GM23248 (cell line): ENCODE measurements around the gene PAPPA2. TPM values are rescaled to one million over a fixed set of nuclear protein-coding genes. Genes with fewer than 3 reads are reported as not detected.

Source experiments
- DNase-seq: peaks from one replicate; pipeline ENCODE4 v3.0.0-alpha.2; 2015
- H2AFZ ChIP-seq: fragments of 200-600 bp; sonication (generic); 2 replicates; pipeline ENCODE4 v1.6.1; 2016; ENCODE audit warnings: antibody characterized with exemption
- H3F3A ChIP-seq: fragments of 200-600 bp; sonication (generic); 2 replicates; pipeline ENCODE4 v1.6.1; 2016; ENCODE audit warnings: mild to moderate bottlenecking, antibody characterized with exemption, mixed run types; ENCODE audit not compliant: insufficient read depth
- H3K27ac ChIP-seq: fragments of 200-600 bp; sonication (generic); 2 replicates; pipeline ENCODE4 v1.5.1; 2016; ENCODE audit warnings: mild to moderate bottlenecking
- H3K27me3 ChIP-seq: fragments of 200-600 bp; sonication (generic); replicated peaks from 2 replicates; pipeline ENCODE4 v1.6.1; 2016; ENCODE audit warnings: mild to moderate bottlenecking; ENCODE audit not compliant: insufficient read depth
- H3K36me3 ChIP-seq: fragments of 200-600 bp; sonication (generic); 2 replicates; pipeline ENCODE4 v1.6.1; 2016; ENCODE audit warnings: low read depth, mild to moderate bottlenecking
- H3K4me1 ChIP-seq: fragments of 200-600 bp; sonication (generic); 2 replicates; pipeline ENCODE4 v1.6.1; 2016; ENCODE audit warnings: mild to moderate bottlenecking; ENCODE audit not compliant: insufficient read depth
- H3K4me2 ChIP-seq: fragments of 200-600 bp; sonication (generic); one replicate; pipeline ENCODE4 v1.6.1; 2016; ENCODE audit warnings: mild to moderate bottlenecking; ENCODE audit not compliant: unreplicated experiment
- H3K4me3 ChIP-seq: fragments of 200-600 bp; sonication (generic); 2 replicates; pipeline ENCODE4 v1.5.1; 2016; ENCODE audit warnings: mild to moderate bottlenecking
- H3K79me2 ChIP-seq: fragments of 200-600 bp; sonication (generic); 2 replicates; pipeline ENCODE4 v1.6.1; 2016; ENCODE audit warnings: mild to moderate bottlenecking; ENCODE audit not compliant: insufficient read depth
- H3K9ac ChIP-seq: fragments of 200-600 bp; sonication (generic); 2 replicates; pipeline ENCODE4 v1.6.1; 2016; ENCODE audit warnings: mild to moderate bottlenecking
- H3K9me2 ChIP-seq: fragments of 200-600 bp; sonication (generic); 2 replicates; pipeline ENCODE4 v1.6.1; 2016; ENCODE audit warnings: mixed run types, mild to moderate bottlenecking, moderate library complexity; ENCODE audit not compliant: insufficient read depth
- H3K9me3 ChIP-seq: fragments of 200-600 bp; sonication (generic); one replicate; pipeline ENCODE4 v1.6.1; 2017; ENCODE audit warnings: low read depth
- H4K20me1 ChIP-seq: fragments of 200-600 bp; sonication (generic); 2 replicates; pipeline ENCODE4 v1.6.0; 2016; ENCODE audit not compliant: insufficient read depth
- EZH2 ChIP-seq: fragments of 200-600 bp; sonication (generic); IDR thresholded peaks from 2 replicates; pipeline ENCODE4 v1.6.1; 2018; ENCODE audit warnings: antibody characterized with exemption, mild to moderate bottlenecking; ENCODE audit not compliant: insufficient read depth, poor library complexity, severe bottlenecking
- EZH2phosphoT487 ChIP-seq: fragments of 200-600 bp; sonication (generic); IDR thresholded peaks from 2 replicates; pipeline ENCODE4 v1.6.1; 2018; ENCODE audit warnings: antibody characterized with exemption, moderate library complexity, mild to moderate bottlenecking, low read depth; ENCODE audit not compliant: insufficient read depth
- WGBS, 2 experiments: methylation state at CpG; one replicate each; pipeline ENCODE4 v1.1.6; 2015 to 2017; ENCODE audit warnings: low lambda C conversion rate in 2 of 2, low coverage in 1 of 2; ENCODE audit errors: missing lambda C conversion rate in 2 of 2; 5-methylcytosine and 5-hydroxymethylcytosine counted together
- in situ Hi-C: fragments of 300-500 bp; cut with MboI; formaldehyde crosslinking; loops from 2 replicates; pipeline ENCODE4 v1.15.0; 2020
- polyA plus RNA-seq: library from polyadenylated mRNA; unstranded; fragments of >200 nt; fragmentation: Nextera tagmentation; extraction: Ambion mirVana; gene quantifications from 2 replicates; pipeline ENCODE4 v1.2.1, GENCODE V29; 2016
- total RNA-seq: library from RNA; depleted of rRNA; stranded (reverse); fragments of >200 nt; shearing (Covaris generic); gene quantifications from 2 replicates; pipeline ENCODE4 v1.2.3, GENCODE V29; 2014

PAPPA2 gene
- total and polyA plus RNA-seq, 2 experiments from 2014 or later, result 3.9 to 8.1 TPM

DNA sequence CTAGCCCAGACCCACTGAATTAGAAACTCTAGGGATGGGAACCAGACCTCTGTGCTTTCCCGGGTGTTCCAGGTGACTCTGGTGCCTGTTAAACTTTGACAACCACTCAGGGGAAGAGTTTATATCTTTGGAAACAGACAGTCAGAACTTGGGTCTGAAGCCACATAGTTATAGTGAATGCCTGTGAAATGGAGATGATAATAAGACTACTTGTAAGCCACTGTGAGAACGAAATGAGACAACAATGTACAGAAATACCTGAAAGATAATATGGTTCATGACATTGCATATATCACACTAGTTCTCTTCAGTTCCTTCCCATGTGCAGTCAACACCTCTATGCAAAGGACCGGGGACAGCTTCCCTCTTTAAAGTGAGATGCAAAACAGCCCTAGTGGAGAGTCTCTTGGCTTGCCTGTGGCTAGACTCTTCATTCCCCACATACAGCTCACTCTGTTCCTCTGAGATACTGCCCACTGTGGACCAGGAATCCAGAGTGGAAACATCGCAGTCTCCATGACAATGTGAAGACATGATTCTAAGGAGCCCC, 414.1 kb downstream of the PAPPA2 start:
- no peak for DNase-seq
- Histone ChIP-seq H3K9ac (no peak overlapping the region), H3K9me3 (no peaks in the 10 kb centered on the region), H3K36me3 (no peaks in the 10 kb centered on the region), H3K27me3 (0 out of 2 replicates have a peak, but pooled peaks cover 6% of the 10 kb centered on the region), H3K9me2 (no peaks in the 10 kb centered on the region), H4K20me1 (no peaks in the 10 kb centered on the region), H3K79me2 (no peaks in the 10 kb centered on the region), H3K4me3 (no peak overlapping the region), H3K4me2 (no peak overlapping the region), H3K4me1 (no peaks in the 10 kb centered on the region), H3K27ac (no peak overlapping the region), H2AFZ (no peak overlapping the region), H3F3A (no peaks in the 10 kb centered on the region)
- no peak for TF ChIP-seq EZH2phosphoT487
- TF ChIP-seq EZH2, result no peak
- in situ Hi-C loops, result loop anchor here (25.0 kb wide), 1 partner anchor 1410 kb away; no protein-coding TSS in a partner anchor
- WGBS, 2 experiments, result 59 to 60% methylated on average over 4 of the region's 4 CpGs

DNA sequence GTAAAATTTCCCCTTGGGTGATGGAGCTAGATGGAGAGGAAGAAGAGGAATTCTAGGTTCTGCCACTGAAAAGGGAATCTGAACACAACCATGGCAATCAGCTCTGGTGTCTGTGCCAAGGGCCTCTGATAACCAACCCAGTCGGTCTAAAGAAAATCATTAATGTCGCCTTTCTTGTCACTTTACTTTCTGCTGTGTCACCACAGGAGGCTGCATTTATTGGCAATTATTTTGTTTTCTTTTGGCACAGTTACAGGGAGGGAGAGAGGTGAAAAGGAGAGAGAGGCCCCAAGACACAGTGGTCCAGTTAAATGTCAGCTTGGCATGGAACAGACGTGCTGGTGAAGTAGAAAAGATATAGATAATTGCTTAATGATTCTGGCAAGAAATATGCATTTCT, 414.6 kb downstream of the PAPPA2 start:
- Histone ChIP-seq H3K27ac (no peak overlapping the region), H3K4me1 (no peaks in the 10 kb centered on the region), H3K79me2 (no peaks in the 10 kb centered on the region), H4K20me1 (no peaks in the 10 kb centered on the region), H3F3A (no peaks in the 10 kb centered on the region), H3K36me3 (no peaks in the 10 kb centered on the region), H3K27me3 (0 out of 2 replicates have a peak, but pooled peaks cover 6% of the 10 kb centered on the region), H3K4me3 (no peak overlapping the region), H3K9me2 (no peaks in the 10 kb centered on the region), H2AFZ (no peak overlapping the region), H3K9me3 (no peaks in the 10 kb centered on the region), H3K4me2 (no peak overlapping the region), H3K9ac (no peak overlapping the region)
- no peak for DNase-seq
- 71 to 72% methylated on average over 3 of the region's 3 CpGs for WGBS, 2 experiments
- in situ Hi-C loops, result loop anchor here (25.0 kb wide), 1 partner anchor 1410 kb away; no protein-coding TSS in a partner anchor
- no peak for TF ChIP-seq EZH2phosphoT487
- TF ChIP-seq EZH2, result no peak

GRCh38 chr1:176878750-176879536, 416.0 kb downstream of the PAPPA2 start:
- Histone ChIP-seq H3K27me3 (no peaks in the 10 kb centered on the region), H3K4me3 (no peak overlapping the region), H3K9ac (no peak overlapping the region), H3K4me2 (no peak overlapping the region), H3K4me1 (no peaks in the 10 kb centered on the region), H3K9me3 (no peaks in the 10 kb centered on the region), H3K9me2 (no peaks in the 10 kb centered on the region), H3F3A (no peaks in the 10 kb centered on the region), H3K27ac (no peak overlapping the region), H2AFZ (no peak overlapping the region), H4K20me1 (no peaks in the 10 kb centered on the region), H3K79me2 (no peaks in the 10 kb centered on the region), H3K36me3 (no peaks in the 10 kb centered on the region)
- TF ChIP-seq EZH2phosphoT487 (no peak), EZH2 (no peak)
- DNase-seq, result no peak
- in situ Hi-C loops, result loop anchor here (25.0 kb wide), 1 partner anchor 1408 kb away; no protein-coding TSS in a partner anchor
- 72 to 73% methylated on average over 12 of the region's 12 CpGs for WGBS, 2 experiments

GRCh38 chr1:176879784-176880620, 417.0 kb downstream of the PAPPA2 start:
- Histone ChIP-seq H3K79me2 (no peaks in the 10 kb centered on the region), H3K36me3 (no peaks in the 10 kb centered on the region), H3K4me2 (no peak overlapping the region), H3F3A (no peaks in the 10 kb centered on the region), H2AFZ (no peak overlapping the region), H4K20me1 (no peaks in the 10 kb centered on the region), H3K9me2 (no peaks in the 10 kb centered on the region), H3K27ac (no peak overlapping the region), H3K27me3 (no peaks in the 10 kb centered on the region), H3K9ac (no peak overlapping the region), H3K4me1 (no peaks in the 10 kb centered on the region), H3K9me3 (no peaks in the 10 kb centered on the region), H3K4me3 (no peak overlapping the region)
- TF ChIP-seq EZH2 (no peak), EZH2phosphoT487 (no peak)
- in situ Hi-C loops, result loop anchor here (25.0 kb wide), 1 partner anchor 1407 kb away; no protein-coding TSS in a partner anchor
- 94% methylated on average over 12 to 13 of the region's 13 CpGs for WGBS, 2 experiments
- DNase-seq, result no peak
